Measurements from ENCODE around the gene FCHSD2. TPM values are rescaled to one million over a fixed set of nuclear protein-coding genes. Genes with fewer than 3 reads are reported as not detected.
A peak's percentile ranks its signal among the peaks of the same experiment; 100 is the strongest.

FCHSD2 gene
- polyA plus RNA-seq, 4 donors, result 2.0 to 25.1 (median 7.9) TPM

DNA sequence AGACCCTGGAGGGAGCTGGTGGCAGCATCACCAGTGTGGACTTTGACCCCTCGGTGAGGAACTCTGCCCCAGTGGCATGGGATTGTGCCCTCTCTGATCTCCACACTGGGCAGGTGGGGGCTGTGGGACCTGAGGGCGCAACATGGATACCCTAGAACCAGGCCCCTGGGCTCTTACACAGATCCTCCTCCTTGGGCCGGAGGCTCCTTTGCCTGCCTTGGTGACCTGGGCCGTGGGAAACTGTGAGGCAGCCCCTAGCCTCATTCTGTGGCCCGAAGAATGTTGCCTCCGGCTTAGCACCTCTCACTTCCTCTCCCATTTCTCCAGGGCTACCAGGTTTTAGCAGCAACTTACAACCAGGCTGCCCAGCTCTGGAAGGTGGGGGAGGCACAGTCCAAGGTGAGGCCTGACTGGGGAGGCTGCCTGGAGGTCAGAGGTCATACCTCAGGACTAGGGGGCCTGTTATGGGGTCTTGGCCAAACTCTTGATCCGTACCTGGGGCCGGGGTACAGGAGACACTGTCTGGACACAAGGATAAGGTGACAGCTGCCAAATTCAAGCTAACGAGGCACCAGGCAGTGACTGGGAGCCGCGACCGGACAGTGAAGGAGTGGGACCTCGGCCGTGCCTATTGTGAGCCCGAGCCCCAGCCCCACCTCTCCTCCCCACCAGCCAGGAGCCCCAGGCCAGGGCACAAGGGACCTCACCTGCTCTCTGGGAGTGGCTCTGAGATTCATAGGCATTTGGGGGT, 315.8 kb downstream of the FCHSD2 start:
- Histone ChIP-seq H3K4me1 (ENCODE audit: control insufficient read depth in 3 of 3, insufficient read depth in 2 of 3, low read depth in 1 of 3, low read length in 2 of 3) (peaks cover 0 to 28% (median 0%) of the 10 kb centered on the region in 3 donors), H3K4me3 (ENCODE audit: low read depth in 1 of 3, low read length in 3 of 3) (no peak overlapping the region), H3K36me3 (ENCODE audit: control insufficient read depth in 3 of 3, insufficient read depth in 2 of 3, low read depth in 1 of 3, low read length in 3 of 3) (peaks cover 0 to 74% (median 5%) of the 10 kb centered on the region in 3 donors), H3K27ac (ENCODE audit: low read depth in 1 of 3, low read length in 2 of 3) (no peak overlapping the region), H3K9me3 (ENCODE audit: control insufficient read depth in 2 of 2, insufficient read depth in 1 of 2, low read depth in 1 of 2, low read length in 1 of 2) (no peaks in the 10 kb centered on the region), H3K27me3 (ENCODE audit: control insufficient read depth in 3 of 3, insufficient read depth in 3 of 3, low read length in 3 of 3) (no peaks in the 10 kb centered on the region)
- FAIRE-seq (no peak), DNase-seq (no peak)
- WGBS, 3 donors, result 89 to 92% (median 91%) methylated on average over 15 of the region's 15 CpGs

DNA sequence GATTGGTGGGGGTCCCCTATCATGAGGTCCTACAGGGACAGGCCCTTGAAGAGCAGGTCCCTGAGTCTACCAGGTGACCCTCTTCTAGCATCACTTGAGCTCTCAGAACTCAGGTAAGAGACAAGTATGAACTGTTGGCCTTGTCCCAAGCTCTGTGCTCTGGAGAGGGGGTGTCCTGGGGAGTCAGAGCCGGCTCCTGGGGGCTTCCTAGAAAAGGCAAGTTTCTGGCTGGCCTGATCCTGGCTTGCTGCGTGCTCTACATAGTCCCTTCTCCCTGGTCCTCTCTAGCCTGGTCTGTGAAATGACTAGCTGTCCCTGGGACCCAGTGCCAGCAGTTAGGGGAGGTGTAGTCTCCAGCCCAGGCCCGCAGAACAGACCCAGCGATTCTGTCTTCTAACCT, 316.5 kb downstream of the FCHSD2 start:
- DNase-seq, result no peak
- FAIRE-seq, result no peak
- Histone ChIP-seq H3K27me3 (ENCODE audit: control insufficient read depth in 3 of 3, insufficient read depth in 3 of 3, low read length in 3 of 3) (no peaks in the 10 kb centered on the region), H3K4me1 (ENCODE audit: control insufficient read depth in 3 of 3, insufficient read depth in 2 of 3, low read depth in 1 of 3, low read length in 2 of 3) (peaks cover 0 to 35% (median 0%) of the 10 kb centered on the region in 3 donors), H3K9me3 (ENCODE audit: control insufficient read depth in 2 of 2, insufficient read depth in 1 of 2, low read depth in 1 of 2, low read length in 1 of 2) (no peaks in the 10 kb centered on the region), H3K27ac (ENCODE audit: low read depth in 1 of 3, low read length in 2 of 3) (no peak overlapping the region), H3K4me3 (ENCODE audit: low read depth in 1 of 3, low read length in 3 of 3) (no peak overlapping the region), H3K36me3 (ENCODE audit: control insufficient read depth in 3 of 3, insufficient read depth in 2 of 3, low read depth in 1 of 3, low read length in 3 of 3) (peaks cover 0 to 73% (median 5%) of the 10 kb centered on the region in 3 donors)
- WGBS, 3 donors, result 71 to 81% (median 71%) methylated on average over 4 of the region's 4 CpGs

DNA sequence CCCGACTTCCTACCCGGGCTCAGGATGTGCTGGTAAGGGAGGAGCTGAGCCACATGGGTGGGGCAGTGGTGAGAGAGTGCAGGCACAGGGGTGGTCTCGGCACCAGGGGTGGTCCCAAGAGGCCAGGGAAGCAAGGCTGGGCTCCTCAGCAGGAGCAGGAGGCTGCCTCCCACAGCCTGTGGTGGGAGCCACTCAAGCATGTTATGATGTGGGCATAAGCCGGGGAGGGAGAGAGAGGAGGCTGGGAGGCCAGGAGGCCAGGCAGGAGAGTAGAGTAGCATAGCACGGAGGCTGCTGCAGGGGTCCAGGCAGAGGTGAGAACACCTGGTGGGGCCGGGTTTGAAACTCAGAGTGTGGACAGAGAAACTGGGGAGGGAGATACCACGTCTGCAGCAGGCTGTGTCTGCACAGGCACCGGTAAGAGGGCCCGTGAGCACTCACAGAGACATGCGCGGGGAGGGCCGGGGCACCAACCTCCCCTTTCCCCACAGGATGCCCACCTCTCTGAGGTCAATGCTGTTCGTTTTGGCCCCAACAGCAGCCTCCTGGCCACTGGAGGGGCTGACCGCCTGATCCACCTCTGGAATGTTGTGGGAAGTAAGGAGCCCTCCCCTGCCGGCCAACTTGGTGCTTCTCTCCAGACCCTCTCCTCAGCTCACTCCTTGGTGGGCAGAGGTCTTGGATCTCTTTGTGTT, 317.2 kb downstream of the FCHSD2 start:
- Histone ChIP-seq H3K36me3 (ENCODE audit: control insufficient read depth in 3 of 3, insufficient read depth in 2 of 3, low read depth in 1 of 3, low read length in 3 of 3) (peaks cover 0 to 69% (median 3%) of the 10 kb centered on the region in 3 donors), H3K9me3 (ENCODE audit: control insufficient read depth in 2 of 2, insufficient read depth in 1 of 2, low read depth in 1 of 2, low read length in 1 of 2) (no peaks in the 10 kb centered on the region), H3K27me3 (ENCODE audit: control insufficient read depth in 3 of 3, insufficient read depth in 3 of 3, low read length in 3 of 3) (no peaks in the 10 kb centered on the region), H3K4me3 (ENCODE audit: low read depth in 1 of 3, low read length in 3 of 3) (no peak overlapping the region), H3K27ac (ENCODE audit: low read depth in 1 of 3, low read length in 2 of 3) (no peak overlapping the region), H3K4me1 (ENCODE audit: control insufficient read depth in 3 of 3, insufficient read depth in 2 of 3, low read depth in 1 of 3, low read length in 2 of 3) (peaks cover 0 to 37% (median 0%) of the 10 kb centered on the region in 3 donors)
- DNase-seq (no peak), FAIRE-seq (no peak)
- 77 to 91% (median 90%) methylated on average over 15 of the region's 15 CpGs for WGBS, 3 donors

DNA sequence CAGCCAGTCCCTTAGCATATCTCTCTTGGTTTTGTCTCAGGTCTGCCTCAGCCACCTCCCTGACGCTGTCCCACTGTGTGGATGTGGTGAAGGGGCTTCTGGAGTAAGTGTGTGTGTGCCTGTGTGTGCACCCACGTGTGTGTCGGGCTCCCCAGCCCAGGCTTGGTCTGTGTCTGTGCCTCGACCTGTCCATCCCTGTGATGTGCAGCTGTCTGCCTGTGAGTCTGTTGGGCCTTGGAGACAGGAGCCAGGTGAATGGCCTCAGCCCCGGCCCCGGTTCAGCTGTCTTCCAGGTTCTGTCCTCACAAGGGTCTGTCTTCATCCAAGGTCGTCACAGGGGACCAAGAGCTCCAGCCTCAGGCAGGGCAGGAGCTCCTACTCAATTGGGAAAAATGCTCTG, 318.1 kb downstream of the FCHSD2 start:
- no peak overlapping the region for H3K4me3 ChIP-seq (ENCODE audit: low read depth in 1 of 3, low read length in 3 of 3)
- no peaks in the 10 kb centered on the region for H3K9me3 ChIP-seq (ENCODE audit: control insufficient read depth in 2 of 2, insufficient read depth in 1 of 2, low read depth in 1 of 2, low read length in 1 of 2)
- no peak for FAIRE-seq
- DNase-seq, result no peak
- H3K36me3 ChIP-seq (ENCODE audit: control insufficient read depth in 3 of 3, insufficient read depth in 2 of 3, low read depth in 1 of 3, low read length in 3 of 3), result peaks cover 0 to 65% (median 6%) of the 10 kb centered on the region in 3 donors
- no peaks in the 10 kb centered on the region for H3K27me3 ChIP-seq (ENCODE audit: control insufficient read depth in 3 of 3, insufficient read depth in 3 of 3, low read length in 3 of 3)
- 82 to 92% (median 82%) methylated on average over 7 of the region's 7 CpGs for WGBS, 3 donors
- peaks cover 0 to 37% (median 0%) of the 10 kb centered on the region in 3 donors for H3K4me1 ChIP-seq (ENCODE audit: control insufficient read depth in 3 of 3, insufficient read depth in 2 of 3, low read depth in 1 of 3, low read length in 2 of 3)
- H3K27ac ChIP-seq (ENCODE audit: low read depth in 1 of 3, low read length in 2 of 3), result peak overlapping the region in 1 of 3 donors; percentile 41

DNA sequence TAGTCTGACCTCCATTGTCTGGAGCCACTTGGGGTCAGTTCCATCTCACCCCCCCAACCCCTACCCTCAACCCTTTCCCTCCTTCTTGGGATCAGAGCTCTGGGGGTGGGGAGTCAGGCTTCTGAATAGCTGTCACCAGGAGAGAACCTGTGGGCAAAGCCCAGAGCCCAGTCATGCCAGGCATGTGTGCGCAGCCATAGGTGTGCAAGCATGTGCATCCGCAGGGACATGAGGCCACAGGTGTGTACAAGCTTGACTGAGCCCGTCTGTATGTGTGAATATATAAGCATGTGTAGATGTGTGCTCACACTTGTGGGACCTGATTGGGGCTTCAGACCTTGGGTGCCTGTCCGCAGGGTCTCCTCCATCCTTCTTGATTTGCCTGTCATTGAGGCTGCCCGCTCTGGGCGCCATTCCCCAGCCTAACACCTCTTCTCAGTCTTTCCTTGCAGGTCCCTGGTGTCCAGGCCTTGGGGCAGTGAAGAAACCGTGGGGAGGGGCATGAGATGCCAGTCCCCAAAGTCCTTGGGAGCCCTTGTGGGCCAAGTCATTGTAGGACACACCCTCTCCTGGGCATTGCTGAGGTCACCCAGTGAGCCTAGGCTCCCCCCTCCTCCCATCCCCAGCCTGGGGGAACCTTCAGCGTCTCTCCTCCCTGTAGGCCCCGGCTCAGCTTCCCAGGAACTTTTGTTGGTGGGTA, 318.9 kb downstream of the FCHSD2 start:
- Histone ChIP-seq H3K27ac (ENCODE audit: low read depth in 1 of 3, low read length in 2 of 3) (no peak overlapping the region), H3K27me3 (ENCODE audit: control insufficient read depth in 3 of 3, insufficient read depth in 3 of 3, low read length in 3 of 3) (no peaks in the 10 kb centered on the region), H3K9me3 (ENCODE audit: control insufficient read depth in 2 of 2, insufficient read depth in 1 of 2, low read depth in 1 of 2, low read length in 1 of 2) (no peaks in the 10 kb centered on the region), H3K4me1 (ENCODE audit: control insufficient read depth in 3 of 3, insufficient read depth in 2 of 3, low read depth in 1 of 3, low read length in 2 of 3) (peaks cover 0 to 31% (median 0%) of the 10 kb centered on the region in 3 donors), H3K36me3 (ENCODE audit: control insufficient read depth in 3 of 3, insufficient read depth in 2 of 3, low read depth in 1 of 3, low read length in 3 of 3) (peaks cover 0 to 65% (median 6%) of the 10 kb centered on the region in 3 donors), H3K4me3 (ENCODE audit: low read depth in 1 of 3, low read length in 3 of 3) (no peak overlapping the region)
- 91 to 96% (median 94%) methylated on average over 9 of the region's 9 CpGs for WGBS, 3 donors
- DNase-seq (no peak), FAIRE-seq (no peak)

DNA sequence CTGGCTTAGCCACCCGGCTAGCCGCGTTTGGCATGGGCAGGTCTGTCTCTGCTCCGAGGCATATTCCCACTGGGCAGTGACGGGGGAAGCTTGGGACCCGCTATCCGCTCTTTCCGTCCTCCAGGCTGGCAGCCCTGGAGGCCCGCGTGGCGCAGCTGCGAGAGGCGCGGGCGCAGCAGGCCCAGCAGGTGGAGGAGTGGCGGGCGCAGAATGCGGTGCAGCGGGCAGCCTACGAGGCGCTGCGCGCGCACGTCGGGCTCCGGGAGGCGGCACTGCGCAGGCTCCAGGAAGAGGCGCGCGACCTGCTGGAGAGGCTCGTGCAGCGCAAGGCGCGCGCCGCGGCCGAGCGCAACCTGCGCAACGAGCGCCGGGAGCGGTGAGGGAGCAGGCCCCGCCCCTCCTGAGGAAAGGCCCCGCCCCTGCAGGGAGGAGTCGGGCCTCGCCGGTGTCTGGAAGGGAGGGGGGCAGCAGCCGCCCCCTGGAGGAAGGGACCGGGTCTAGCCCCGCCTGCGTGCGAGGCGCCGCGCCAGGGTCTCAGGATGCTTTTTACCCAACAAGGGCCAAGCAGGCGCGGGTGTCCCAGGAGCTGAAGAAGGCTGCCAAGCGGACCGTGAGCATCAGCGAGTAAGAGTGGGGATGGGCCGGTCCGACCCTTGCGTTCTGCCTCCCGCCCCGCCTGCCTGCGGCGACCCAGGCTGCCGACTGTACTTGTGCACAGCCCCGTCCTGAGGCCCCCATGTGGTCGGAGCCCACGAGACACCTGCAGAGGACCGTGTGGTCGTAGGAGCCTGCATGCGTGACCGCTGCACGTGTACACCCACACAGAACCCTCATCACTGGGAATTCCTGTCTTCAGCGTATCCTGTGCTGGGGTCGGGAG, 320.0 kb downstream of the FCHSD2 start:
- Histone ChIP-seq H3K4me3 (ENCODE audit: low read depth in 1 of 3, low read length in 3 of 3) (peak overlapping the region in 2 of 3 donors; percentile 34 to 60), H3K9me3 (ENCODE audit: control insufficient read depth in 2 of 2, insufficient read depth in 1 of 2, low read depth in 1 of 2, low read length in 1 of 2) (no peaks in the 10 kb centered on the region), H3K27me3 (ENCODE audit: control insufficient read depth in 3 of 3, insufficient read depth in 3 of 3, low read length in 3 of 3) (no peaks in the 10 kb centered on the region), H3K4me1 (ENCODE audit: control insufficient read depth in 3 of 3, insufficient read depth in 2 of 3, low read depth in 1 of 3, low read length in 2 of 3) (peaks cover 0 to 21% (median 0%) of the 10 kb centered on the region in 3 donors), H3K27ac (ENCODE audit: low read depth in 1 of 3, low read length in 2 of 3) (peak overlapping the region; percentile 5 to 61 (median 61)), H3K36me3 (ENCODE audit: control insufficient read depth in 3 of 3, insufficient read depth in 2 of 3, low read depth in 1 of 3, low read length in 3 of 3) (peaks cover 0 to 72% (median 6%) of the 10 kb centered on the region in 3 donors)
- no peak for FAIRE-seq
- DNase-seq, result peak; percentile 89 to 97
- WGBS, 3 donors, result 20 to 29% (median 21%) methylated on average over 58 to 82 of the region's 82 CpGs

DNA sequence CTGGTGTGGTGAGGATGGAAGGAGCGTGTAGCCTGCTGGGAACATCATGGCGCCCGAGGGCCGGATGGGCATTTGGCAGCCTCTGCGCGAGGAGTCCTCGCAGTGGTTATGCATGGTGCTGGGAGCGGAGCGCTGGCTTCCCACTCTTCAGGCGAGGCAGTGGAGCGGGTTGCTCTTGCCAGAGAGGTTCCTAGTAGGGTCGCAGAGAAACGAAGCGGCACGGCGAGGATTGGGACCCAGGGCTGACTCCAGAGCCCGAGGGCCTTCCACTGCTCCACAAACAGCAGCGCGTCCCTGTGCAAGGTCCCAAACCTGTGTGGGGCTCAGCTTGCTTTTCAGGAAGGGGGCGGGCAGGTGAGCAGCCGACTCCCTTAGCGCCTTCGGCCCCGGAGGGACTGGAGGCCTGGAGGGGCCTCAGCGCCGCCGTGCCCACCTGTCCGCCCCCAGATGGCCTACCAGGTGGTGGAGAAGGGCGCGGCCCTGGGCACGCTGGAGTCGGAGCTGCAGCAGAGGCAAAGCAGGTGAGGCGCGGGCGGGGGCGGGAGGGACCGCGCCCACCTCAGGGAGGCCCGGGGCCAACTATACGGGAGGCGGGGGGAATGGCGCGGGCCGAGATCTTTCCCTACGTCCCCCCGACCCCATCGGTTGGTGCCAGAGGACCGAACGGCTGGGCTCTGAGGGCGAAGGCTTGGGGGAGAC, 320.7 kb downstream of the FCHSD2 start:
- peak; percentile 42 to 74 for DNase-seq
- Histone ChIP-seq H3K27ac (ENCODE audit: low read depth in 1 of 3, low read length in 2 of 3) (peak overlapping the region in 2 of 3 donors; percentile 61), H3K4me3 (ENCODE audit: low read depth in 1 of 3, low read length in 3 of 3) (peak overlapping the region in 2 of 3 donors; percentile 34 to 60), H3K4me1 (ENCODE audit: control insufficient read depth in 3 of 3, insufficient read depth in 2 of 3, low read depth in 1 of 3, low read length in 2 of 3) (peaks cover 0 to 20% (median 2%) of the 10 kb centered on the region in 3 donors), H3K27me3 (ENCODE audit: control insufficient read depth in 3 of 3, insufficient read depth in 3 of 3, low read length in 3 of 3) (no peaks in the 10 kb centered on the region), H3K9me3 (ENCODE audit: control insufficient read depth in 2 of 2, insufficient read depth in 1 of 2, low read depth in 1 of 2, low read length in 1 of 2) (no peaks in the 10 kb centered on the region), H3K36me3 (ENCODE audit: control insufficient read depth in 3 of 3, insufficient read depth in 2 of 3, low read depth in 1 of 3, low read length in 3 of 3) (peaks cover 0 to 67% (median 6%) of the 10 kb centered on the region in 3 donors)
- FAIRE-seq, result no peak
- WGBS, 3 donors, result 48 to 58% (median 52%) methylated on average over 26 to 50 of the region's 50 CpGs
